Muscle of arm (tissue), 14 donors: Measurements from ENCODE around the gene RPS4Y2. TPM values are rescaled to one million over a fixed set of nuclear protein-coding genes. Genes with fewer than 3 reads are reported as not detected.

Experiments used
- DNase-seq: peaks from one replicate; pipeline ENCODE4 v3.0.0-alpha.2; 2013
- long read RNA-seq, 11 donors: transcript quantifications; one replicate each; lab custom pipeline, GENCODE V29; 2026
- polyA plus RNA-seq, 12 donors: library from polyadenylated mRNA; unstranded; fragments of 120-200 nt; gene quantifications; one replicate each; pipeline ENCODE4 v1.2.1, GENCODE V29; 2013; ENCODE audit not compliant: insufficient read length in 12 of 12

The RPS4Y2 gene
- polyA plus RNA-seq = under 1 TPM in 2 of 12 donors, not detected in 10; 0.22 to 0.29 TPM
- long read RNA-seq, donor 1 = 0 reads
- long read RNA-seq, donor 2 = 0 reads
- long read RNA-seq, donor 3 = 0 reads
- long read RNA-seq, donor 4 = 0 reads
- long read RNA-seq, donor 5 = 0 reads
- long read RNA-seq, donor 6 = 0 reads
- long read RNA-seq, donor 7 = 0 reads
- long read RNA-seq, donor 8 = 0 reads
- long read RNA-seq, donor 9 = 0 reads
- long read RNA-seq, donor 10 = 0 reads
- long read RNA-seq, donor 11 = 0 reads

GRCh38 chrY:20755808-20756207 lies at the start of gene RPS4Y2:
TSS of gene RPS4Y2 (plus strand) at chrY:20756108. CDS start at chrY:20756164, 56 bp downstream.
- no peak for DNase-seq

DNA sequence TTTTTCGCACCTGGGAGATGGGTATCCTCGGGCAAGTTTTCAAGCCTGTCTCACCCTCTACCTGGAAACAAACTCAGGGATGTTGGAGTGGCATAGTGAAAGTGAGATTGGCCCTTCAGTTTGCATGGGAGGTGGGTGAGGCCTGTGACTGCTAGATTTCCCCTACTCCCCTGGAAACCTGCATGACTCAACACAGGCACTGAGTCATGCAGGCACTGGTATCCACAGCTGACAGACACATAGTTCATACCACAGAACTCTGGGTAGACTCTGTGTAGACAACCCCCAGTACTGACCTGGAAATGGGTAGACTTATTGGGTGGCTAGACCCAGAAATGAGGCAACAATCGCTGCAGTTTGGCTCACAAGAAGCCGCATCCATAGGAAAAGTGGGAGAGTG lies 41.5 kb upstream of the RPS4Y2 start:
- DNase-seq = no peak

DNA sequence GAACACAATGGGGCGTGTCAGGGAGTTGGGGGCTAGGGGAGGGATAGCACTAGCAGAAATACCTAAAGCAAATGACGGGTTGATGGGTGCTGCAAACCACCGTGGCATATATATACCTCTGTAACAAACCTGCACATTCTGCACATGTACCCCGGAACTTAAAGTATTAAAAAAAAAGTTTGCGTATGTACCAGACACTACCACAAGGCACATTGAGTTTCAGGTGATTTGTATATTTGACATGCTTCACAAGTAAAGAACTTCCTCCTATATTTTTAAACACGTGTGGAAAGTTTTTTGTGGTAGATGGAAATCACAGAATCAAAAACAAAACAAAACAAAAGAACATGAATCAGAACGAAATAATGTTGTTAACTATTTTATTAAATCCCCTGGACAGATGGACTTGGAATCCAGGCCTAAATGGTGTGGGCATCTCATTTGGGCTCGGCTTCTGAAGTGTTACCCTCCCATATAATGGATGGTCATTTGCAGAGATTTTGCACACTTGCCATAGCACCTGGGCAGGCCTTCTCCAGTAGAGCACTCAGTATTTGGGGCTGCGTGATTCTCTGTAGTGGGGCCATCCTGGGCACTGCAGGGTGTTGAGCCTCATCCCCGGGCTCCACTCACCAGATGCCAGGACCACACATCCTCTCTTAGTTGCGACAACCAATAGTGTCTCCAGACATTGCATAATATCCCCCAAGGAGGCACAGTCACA lies 29.6 kb upstream of the RPS4Y2 start:
- no peak for DNase-seq

DNA sequence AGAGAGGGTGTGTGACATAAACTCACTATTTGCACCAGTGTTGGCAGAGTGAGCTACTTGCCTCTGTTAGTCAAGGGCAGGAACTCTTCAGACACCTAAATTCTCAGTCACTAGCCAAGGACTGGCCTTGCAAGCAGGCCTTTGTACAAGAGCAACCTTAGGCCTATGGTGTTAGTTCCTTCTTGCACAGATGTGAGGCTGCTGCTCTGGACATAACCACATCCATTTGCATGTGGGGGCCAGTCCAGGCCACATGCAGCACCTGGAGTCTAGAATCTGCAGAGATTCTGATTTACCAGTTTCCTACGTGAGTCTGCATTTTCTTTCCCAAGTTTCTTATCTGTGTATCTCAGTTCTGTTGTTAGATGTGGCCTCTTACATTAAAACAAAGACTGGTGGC lies 20.7 kb upstream of the RPS4Y2 start:
- no peak for DNase-seq

- no peak for DNase-seq
These were observed 16.1 kb upstream of the RPS4Y2 start for GRCh38 chrY:20739806-20740205.

- DNase-seq = no peak
These were observed 15.3 kb upstream of the RPS4Y2 start for GRCh38 chrY:20740609-20741008.

- DNase-seq = no peak
These were observed 10.8 kb upstream of the RPS4Y2 start for GRCh38 chrY:20745060-20745459.

- no peak for DNase-seq
These were observed 9.0 kb upstream of the RPS4Y2 start for GRCh38 chrY:20746919-20747318.

GRCh38 chrY:20763869-20764268 lies 8.0 kb downstream of the RPS4Y2 start:
- no peak for DNase-seq

- DNase-seq = no peak
These were observed 9.2 kb downstream of the RPS4Y2 start for GRCh38 chrY:20765117-20765516.

- DNase-seq = no peak
These were observed 14.8 kb downstream of the RPS4Y2 start for GRCh38 chrY:20770755-20771154.

GRCh38 chrY:20776104-20776503 lies 20.2 kb downstream of the RPS4Y2 start:
- DNase-seq = no peak

GRCh38 chrY:20780104-20780654 lies 24.3 kb downstream of the RPS4Y2 start:
- no peak for DNase-seq

- DNase-seq = no peak
These were observed 24.9 kb downstream of the RPS4Y2 start for GRCh38 chrY:20780776-20781175.

DNA sequence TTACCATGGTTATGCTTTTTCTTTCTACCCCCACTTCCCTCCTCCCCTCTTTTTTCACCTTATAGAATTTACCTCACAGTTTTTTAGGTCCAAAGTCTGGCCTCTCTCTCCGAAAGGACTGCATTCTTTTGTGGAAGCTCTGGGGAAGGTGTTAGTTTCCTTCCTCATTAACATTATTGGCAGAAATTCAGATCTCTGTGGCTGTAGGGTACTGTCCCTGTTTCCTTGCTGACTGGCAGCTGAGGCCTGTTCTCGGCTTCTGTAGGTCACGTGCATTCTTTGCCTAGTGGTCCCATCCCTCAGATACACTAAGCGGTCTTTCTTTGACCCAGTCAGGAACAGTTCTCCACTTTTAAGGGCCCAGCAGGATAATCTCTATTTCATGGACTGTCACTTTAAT lies 25.5 kb downstream of the RPS4Y2 start:
- no peak for DNase-seq

GRCh38 chrY:20784965-20785364 lies 29.1 kb downstream of the RPS4Y2 start:
- no peak for DNase-seq

GRCh38 chrY:20787076-20787475 lies 31.2 kb downstream of the RPS4Y2 start:
- no peak for DNase-seq

- DNase-seq = no peak
These were observed 42.6 kb downstream of the RPS4Y2 start for GRCh38 chrY:20798351-20799049.

- DNase-seq = no peak
These were observed 46.8 kb downstream of the RPS4Y2 start for GRCh38 chrY:20802659-20803058.

- DNase-seq = no peak
These were observed 50.3 kb downstream of the RPS4Y2 start for GRCh38 chrY:20806243-20806642.

DNA sequence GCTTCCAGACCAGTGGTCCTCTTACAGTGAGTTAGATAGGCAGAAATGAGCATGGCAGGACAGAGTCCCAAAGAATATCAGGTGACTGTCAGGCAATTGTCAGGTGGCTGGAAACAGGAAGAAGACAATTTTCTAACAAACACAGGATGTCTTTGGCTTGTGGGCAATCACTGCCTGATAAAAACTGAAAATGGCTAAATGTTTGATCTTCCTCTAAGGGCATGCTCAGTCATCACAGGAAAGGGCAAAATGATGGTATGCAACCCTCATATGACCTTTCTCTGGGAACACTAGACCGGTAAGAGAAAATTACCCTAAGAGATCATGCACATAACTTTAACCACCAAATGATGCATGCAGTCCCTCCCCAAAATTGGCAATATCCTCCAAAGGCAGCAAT lies 57.6 kb downstream of the RPS4Y2 start:
- DNase-seq = no peak

- DNase-seq = no peak
These were observed 58.9 kb downstream of the RPS4Y2 start for GRCh38 chrY:20814794-20815193.

DNA sequence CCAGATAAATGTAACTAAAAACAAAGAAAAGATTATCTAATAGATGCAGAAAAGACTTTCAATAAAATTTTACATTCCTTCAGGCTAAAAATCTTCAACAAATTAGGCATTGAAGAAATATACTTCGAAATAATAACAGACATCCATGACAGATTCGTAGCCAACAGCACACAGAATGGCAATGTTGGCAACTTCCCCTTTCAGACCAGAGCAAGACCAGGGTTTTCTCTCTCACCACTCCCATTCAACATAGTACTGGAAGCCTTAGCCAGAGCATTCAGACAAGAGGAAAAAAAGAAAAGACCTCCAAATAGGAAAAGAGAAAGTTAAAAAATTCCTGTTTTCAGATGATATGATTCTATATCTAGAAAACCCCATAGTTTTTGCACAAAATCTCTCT lies 61.2 kb downstream of the RPS4Y2 start:
- DNase-seq = no peak
